ENCODE measurements around the gene ENO2.

GRCh38 chr12:6904280-6905276, 9.8 kb upstream of the ENO2 start, which contains the start of gene LRRC23:
- TF ChIP-seq EP300 (IDR thresholded peaks at IDR 0.05) (no peak), POLR2A (IDR thresholded peaks at IDR 0.05) (peak in 3 of 4 donors; percentile 38 to 70 (median 45))

All from upper lobe of left lung (tissue), 4 donors.